PC-9 (cell line): ENCODE data around the gene SLC35G2.

ENCODE experiments used
- EZH2 ChIP-seq: fragments of 200-600 bp; sonication (generic); IDR thresholded peaks from 2 replicates; pipeline ENCODE4 v1.8.0; 2017; ENCODE audit warnings: antibody characterized with exemption, low read depth
- TF ChIP-seq, protein P1 (sequence below): fragments of 200-600 bp; sonication (generic); conservative IDR thresholded peaks from 2 replicates; pipeline ENCODE4 v1.6.1; 2017; ENCODE audit warnings: mixed run types, antibody characterized with exemption, mild to moderate bottlenecking, moderate library complexity

DNA sequence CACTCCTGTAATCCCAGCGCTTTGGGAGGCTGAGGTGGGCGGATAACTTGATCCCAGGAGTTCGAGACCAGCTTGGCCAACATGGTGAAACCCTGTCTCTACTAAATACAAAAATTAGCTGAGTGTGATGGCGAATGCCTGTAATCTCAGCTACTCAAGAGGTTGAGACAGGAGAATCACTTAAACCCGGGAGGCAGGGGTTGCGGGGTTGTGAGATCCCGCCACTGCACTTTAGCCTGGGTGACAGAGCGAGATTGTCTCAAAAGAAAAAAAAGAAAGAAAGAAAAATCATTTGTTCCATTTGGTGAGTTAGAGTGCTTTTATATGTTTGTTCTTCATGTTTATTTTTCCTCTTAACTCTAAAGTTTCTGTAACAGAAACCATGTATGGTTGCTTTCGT lies 50.4 kb downstream of the SLC35G2 start:
- TF ChIP-seq, protein P1, sequence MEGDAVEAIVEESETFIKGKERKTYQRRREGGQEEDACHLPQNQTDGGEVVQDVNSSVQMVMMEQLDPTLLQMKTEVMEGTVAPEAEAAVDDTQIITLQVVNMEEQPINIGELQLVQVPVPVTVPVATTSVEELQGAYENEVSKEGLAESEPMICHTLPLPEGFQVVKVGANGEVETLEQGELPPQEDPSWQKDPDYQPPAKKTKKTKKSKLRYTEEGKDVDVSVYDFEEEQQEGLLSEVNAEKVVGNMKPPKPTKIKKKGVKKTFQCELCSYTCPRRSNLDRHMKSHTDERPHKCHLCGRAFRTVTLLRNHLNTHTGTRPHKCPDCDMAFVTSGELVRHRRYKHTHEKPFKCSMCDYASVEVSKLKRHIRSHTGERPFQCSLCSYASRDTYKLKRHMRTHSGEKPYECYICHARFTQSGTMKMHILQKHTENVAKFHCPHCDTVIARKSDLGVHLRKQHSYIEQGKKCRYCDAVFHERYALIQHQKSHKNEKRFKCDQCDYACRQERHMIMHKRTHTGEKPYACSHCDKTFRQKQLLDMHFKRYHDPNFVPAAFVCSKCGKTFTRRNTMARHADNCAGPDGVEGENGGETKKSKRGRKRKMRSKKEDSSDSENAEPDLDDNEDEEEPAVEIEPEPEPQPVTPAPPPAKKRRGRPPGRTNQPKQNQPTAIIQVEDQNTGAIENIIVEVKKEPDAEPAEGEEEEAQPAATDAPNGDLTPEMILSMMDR, result no peak
- TF ChIP-seq EZH2, result no peak
